HG03442 (cell line): ENCODE data around the gene PCDHGC5.

ENCODE experiments used
- ATAC-seq: cut with Tn5 transposase; IDR thresholded peaks from one replicate; pipeline ENCODE4 v1.9.1; 2021; ENCODE audit warnings: mild to moderate bottlenecking, moderate library complexity; ENCODE audit not compliant: unreplicated experiment

The PCDHGC5 gene

DNA sequence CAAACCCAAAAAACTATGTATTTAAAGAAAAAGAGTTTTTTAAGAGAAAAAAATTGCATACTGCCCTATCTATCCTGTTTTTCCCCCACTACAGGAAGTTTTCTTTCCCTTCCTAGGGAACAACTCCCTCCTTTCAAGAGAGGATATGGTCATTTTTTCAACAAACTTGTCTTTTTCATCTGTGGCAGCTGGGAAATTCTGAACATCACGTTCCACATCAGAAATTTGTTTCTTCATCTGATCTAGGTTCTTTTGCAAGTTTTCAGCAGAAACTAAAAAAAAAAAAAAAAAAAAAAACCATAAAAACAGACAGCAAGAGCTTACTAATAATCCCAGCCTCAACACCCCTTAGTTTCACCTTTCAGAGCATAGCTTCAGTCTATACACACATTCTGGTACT is 38.5 kb downstream of the PCDHGC5 start:
- ATAC-seq, result no peak

DNA sequence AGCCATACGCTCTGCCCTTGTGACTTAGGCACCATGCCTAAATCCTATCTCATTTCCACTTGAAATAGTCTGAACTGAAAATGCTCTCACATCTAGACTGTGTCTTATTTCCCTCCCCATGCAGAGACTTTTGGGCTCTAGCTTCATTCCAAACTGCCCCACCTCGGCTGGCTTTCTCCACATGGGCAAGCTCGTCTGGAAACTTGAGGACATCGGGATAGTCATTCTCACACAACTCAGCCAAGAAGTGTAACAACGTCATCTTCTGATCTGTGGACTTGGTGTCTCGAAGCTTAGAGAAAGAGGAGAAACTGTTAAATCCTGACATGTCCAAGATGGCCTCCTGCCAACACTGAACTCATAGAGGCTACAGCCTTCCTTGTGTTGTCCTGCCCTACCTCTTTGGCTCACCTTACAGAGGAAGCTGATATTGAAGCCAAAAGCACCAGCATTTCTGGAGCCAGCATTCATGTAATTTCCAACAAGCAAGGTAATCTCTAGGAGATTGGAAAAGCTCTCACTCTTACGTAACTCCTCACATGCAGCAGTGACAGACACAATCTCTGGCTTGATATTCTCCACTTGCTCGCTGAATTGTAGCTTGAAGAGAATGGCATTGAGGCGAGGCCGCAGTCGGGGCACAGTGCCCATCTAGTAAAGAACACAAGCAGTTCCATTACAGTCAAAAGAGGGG is 39.6 kb downstream of the PCDHGC5 start:
- ATAC-seq, result no peak

DNA sequence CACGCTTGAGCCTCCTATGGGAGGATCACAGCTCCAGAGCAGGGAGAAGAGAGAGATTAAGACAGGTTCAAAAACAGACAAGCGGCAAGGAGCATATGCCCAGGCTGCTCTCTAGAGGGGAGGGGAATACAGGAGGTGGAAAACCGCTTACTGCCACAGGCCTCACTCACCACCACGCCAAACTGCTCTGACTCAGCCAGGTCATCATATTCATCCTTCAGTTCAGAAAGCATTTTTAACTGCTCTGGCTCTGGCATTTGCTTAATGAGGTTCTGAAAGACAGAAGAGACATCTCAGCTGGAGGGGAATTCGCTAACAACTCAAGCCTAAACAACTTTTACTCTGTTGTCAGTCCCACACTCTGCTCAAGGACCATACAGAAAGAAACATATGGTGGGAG is 40.1 kb downstream of the PCDHGC5 start:
- ATAC-seq, result peak; percentile 38

DNA sequence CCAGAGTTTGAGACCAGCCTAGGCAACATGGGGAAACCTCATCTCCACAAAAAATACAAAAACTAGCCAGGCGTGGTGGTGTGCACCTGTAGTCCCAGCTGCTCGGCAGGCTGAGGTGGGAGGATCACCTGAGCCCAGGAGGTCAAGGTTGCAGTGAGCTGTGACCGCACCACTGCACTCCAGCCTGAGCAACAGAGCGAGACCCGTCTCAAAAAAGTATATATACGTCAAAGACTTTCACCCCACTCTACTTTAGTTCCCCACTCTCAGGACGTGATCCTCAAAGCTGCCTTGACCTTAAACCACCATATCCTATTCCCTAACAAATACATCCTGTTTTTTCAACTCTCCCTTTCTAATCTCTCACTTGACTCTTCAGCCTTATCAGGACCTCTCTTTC is 41.0 kb downstream of the PCDHGC5 start:
- ATAC-seq, result peak; percentile 40

DNA sequence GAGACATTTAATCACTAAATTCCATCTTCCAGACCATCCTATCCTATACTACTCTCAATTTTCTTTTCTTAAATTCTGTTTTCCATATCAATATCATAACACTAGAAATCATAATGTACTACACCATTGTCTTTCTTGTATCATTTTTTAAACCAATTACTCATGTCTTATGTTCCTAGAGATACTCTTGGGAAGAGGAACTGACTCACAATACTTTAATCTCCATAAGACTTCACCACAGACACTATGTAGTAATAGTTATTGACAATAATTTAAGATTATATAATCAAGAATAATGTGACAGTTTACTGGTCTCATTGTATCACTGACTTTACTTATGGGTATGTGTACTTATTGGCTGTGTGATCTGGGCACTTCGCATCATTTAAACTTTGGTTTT is 43.8 kb downstream of the PCDHGC5 start:
- ATAC-seq, result no peak

DNA sequence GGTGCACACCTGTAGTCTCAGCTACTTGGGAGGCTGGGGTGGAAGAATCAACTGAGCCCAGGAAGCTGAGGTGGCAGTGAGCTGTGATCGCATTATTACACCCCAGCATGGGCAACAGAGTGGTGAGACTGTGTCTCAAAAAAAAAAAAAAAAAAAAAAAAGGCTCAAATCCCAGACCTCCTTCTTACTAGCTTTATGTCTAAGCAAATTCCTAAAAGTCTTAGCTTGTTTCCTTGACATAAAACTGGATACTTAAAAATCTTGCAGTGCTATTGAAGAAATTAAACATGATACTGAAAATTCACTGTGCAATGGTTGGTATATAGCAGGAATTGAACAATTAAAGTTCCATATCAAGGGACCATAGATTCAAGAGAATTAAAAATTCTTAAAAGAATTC is 45.0 kb downstream of the PCDHGC5 start:
- no peak for ATAC-seq

DNA sequence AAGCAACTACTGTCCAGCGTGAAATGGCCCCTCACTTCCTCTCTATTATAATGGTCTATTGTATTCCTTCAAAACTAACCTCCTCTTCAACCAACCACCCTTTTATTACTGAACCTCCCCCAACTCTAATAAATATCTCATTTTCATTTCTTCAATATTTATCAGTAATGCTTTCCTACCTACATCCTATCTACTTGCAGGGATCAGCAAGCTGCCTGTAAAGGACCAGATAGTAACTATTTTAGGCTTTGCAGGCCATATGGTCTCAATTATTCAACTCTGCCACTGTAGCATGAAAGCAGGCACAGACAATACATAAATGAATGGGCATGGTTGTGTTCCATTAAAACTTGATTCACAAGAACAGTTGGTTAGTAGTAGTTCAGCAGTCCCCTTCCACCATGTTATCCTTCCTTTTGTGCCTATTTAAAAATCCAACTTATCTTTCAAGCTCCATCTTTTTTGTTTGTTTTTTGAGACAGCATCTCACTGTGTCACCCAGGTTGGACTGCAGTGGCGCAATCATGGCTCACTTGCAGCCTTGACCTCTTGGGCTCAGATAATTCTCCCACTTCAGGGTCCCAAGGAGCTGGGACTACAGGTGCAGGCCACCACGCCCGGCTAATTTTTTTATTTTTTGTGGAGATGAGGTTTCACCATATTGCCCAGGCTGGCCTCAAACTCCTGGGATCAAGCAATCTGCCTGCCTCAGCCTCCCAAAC is 45.8 kb downstream of the PCDHGC5 start:
- no peak for ATAC-seq
